ENCODE measurements around the gene GNG12. TPM values are rescaled to one million over a fixed set of nuclear protein-coding genes. Genes with fewer than 3 reads are reported as not detected.

The GNG12 gene
- total and polyA plus RNA-seq, 3 experiments from 2014 or later, result 0.71 to 0.77 TPM; not detected in 1

DNA sequence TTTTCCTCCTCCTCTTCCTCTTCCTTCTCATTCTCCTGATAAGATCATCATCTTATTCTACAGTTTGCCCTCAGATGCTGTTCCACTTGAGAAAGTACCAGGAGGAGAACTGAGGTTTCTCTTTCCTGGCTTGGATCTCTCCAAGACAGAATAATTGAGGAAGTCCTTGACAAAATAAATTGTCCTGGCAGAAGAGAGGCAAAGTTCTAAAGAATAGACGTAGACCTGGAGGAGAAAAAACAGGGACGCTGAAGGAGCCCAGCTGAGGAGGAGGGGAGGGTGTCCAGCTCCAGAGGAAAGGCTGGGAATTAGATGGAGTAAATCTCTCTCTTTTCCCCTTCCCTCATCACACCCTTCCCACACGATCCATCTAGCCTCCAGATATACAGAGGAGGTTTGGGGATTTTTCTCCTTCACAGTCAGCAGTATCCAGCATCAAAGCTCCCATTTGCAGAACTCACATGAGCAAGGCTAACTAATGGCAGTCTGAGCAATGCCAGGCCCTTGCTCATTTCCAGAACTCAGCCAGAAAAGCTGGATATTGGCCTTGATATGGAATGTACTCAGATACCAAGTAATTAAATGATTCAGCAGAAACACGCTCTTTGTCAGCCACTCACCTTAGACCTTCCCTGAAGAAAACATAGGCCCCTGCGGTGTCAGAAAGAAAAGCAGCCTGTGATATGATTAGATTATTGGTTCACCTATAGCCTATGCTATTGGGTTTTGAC, 5.1 kb upstream of the GNG12 start:
- no peak for DNase-seq
- Mint-ChIP-seq H3K4me3 (no peak overlapping the region), H3K27ac (no peak overlapping the region), H3K36me3 (no peaks in the 10 kb centered on the region), H3K9me3 (peaks cover 0 to 2% (median 0%) of the 10 kb centered on the region in 5 donors), H3K4me1 (peaks cover 0 to 12% (median 4%) of the 10 kb centered on the region in 3 donors), H3K27me3 (peaks cover 11 to 57% of the 10 kb centered on the region in 2 donors)
- no peaks in the 10 kb centered on the region for H3K9me3 ChIP-seq (ENCODE audit: low read length)
- CTCF ChIA-PET, result no interaction called here
- POLR2A ChIA-PET, result no interaction called here
- H3K4me3 ChIP-seq (ENCODE audit: low read length), result no peak overlapping the region
- no peaks in the 10 kb centered on the region for H3K36me3 ChIP-seq (ENCODE audit: insufficient read depth, low read length)
- peaks cover 15% of the 10 kb centered on the region for H3K27me3 ChIP-seq (ENCODE audit: insufficient read depth, low read length, poor library complexity, severe bottlenecking)
- H3K27ac ChIP-seq (ENCODE audit: low read depth, low read length), result no peak overlapping the region
- no peaks in the 10 kb centered on the region for H3K4me1 ChIP-seq (ENCODE audit: insufficient read depth, low read length)

DNA sequence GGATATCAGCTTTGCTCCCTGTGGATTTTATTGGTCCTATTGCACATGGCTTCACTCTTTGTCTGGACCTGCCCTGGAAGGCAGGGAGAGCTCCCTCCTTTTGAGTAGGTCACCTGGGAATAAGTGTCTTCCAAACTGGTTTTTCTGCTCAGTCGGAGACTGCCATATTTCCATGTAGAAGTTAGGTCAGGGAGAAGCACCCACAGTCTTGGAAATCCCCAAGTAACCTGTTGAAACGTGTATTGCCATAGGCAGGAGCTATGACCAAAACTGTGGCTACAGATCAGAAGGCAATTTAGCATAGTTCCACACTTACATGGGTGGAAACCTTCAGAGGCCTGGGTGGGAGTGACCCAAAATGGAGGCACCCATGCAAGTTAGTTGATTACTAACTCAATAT, 3.5 kb upstream of the GNG12 start:
- H3K27me3 ChIP-seq (ENCODE audit: insufficient read depth, low read length, poor library complexity, severe bottlenecking), result peaks cover 26% of the 10 kb centered on the region
- Mint-ChIP-seq H3K27me3 (peaks cover 15 to 65% of the 10 kb centered on the region in 2 donors), H3K4me3 (no peak overlapping the region), H3K9me3 (peaks cover 0 to 2% (median 0%) of the 10 kb centered on the region in 5 donors), H3K4me1 (peaks cover 8 to 21% (median 11%) of the 10 kb centered on the region in 3 donors), H3K36me3 (no peaks in the 10 kb centered on the region), H3K27ac (no peak overlapping the region)
- no peak overlapping the region for H3K4me3 ChIP-seq (ENCODE audit: low read length)
- POLR2A ChIA-PET, result no interaction called here
- H3K4me1 ChIP-seq (ENCODE audit: insufficient read depth, low read length), result peaks cover 9% of the 10 kb centered on the region
- H3K36me3 ChIP-seq (ENCODE audit: insufficient read depth, low read length), result no peaks in the 10 kb centered on the region
- H3K9me3 ChIP-seq (ENCODE audit: low read length), result no peaks in the 10 kb centered on the region
- DNase-seq, result no peak
- no peak overlapping the region for H3K27ac ChIP-seq (ENCODE audit: low read depth, low read length)
- CTCF ChIA-PET, result no interaction called here

DNA sequence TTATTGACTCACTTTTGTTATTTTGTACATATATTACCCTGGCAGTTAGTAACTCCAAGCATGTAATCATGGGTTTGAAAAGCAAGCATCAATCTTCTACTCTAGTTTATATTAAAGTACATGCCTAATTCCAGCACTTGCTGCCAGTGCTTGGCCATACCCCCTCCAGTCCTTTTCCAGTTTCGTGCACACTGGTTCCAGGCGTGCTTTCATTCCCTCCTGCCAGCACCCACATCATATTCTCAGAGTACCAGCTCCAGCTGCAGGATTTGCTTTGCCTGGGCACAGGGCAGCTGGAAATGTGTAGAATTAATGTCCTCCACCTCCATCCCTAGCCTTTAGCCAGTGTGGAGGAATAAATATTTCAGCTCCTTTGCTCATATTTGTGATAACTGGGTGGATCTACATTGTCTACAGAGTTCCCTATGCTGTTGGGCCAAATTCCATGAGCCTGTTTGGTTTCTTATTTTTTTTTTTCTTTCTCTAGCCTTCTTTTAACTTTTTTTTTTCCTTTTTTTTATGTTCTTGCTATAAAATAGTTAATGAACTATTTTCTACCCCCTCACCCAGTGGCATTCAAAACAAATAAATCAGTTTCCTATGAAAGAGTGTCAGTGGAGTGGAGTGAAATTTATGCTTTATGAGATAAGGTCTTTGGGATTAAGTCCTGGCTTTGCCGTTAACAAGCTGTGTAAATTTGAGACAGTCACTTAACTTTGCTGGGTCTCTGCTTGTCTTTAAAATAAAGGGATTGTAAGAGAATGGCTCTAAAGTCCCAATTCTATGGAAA, 2.6 kb upstream of the GNG12 start:
- Histone ChIP-seq H3K4me3 (ENCODE audit: low read length) (no peak overlapping the region), H3K9me3 (ENCODE audit: low read length) (no peaks in the 10 kb centered on the region), H3K27me3 (ENCODE audit: insufficient read depth, low read length, poor library complexity, severe bottlenecking) (peaks cover 33% of the 10 kb centered on the region), H3K36me3 (ENCODE audit: insufficient read depth, low read length) (no peaks in the 10 kb centered on the region), H3K27ac (ENCODE audit: low read depth, low read length) (no peak overlapping the region), H3K4me1 (ENCODE audit: insufficient read depth, low read length) (peaks cover 11% of the 10 kb centered on the region)
- POLR2A ChIA-PET, result no interaction called here
- Mint-ChIP-seq H3K27ac (no peak overlapping the region), H3K36me3 (no peaks in the 10 kb centered on the region), H3K4me3 (no peak overlapping the region), H3K9me3 (peaks cover 0 to 2% (median 0%) of the 10 kb centered on the region in 5 donors), H3K4me1 (peaks cover 10 to 24% (median 13%) of the 10 kb centered on the region in 3 donors), H3K27me3 (peaks cover 24 to 70% of the 10 kb centered on the region in 2 donors)
- CTCF ChIA-PET, result no interaction called here
- no peak for DNase-seq

DNA sequence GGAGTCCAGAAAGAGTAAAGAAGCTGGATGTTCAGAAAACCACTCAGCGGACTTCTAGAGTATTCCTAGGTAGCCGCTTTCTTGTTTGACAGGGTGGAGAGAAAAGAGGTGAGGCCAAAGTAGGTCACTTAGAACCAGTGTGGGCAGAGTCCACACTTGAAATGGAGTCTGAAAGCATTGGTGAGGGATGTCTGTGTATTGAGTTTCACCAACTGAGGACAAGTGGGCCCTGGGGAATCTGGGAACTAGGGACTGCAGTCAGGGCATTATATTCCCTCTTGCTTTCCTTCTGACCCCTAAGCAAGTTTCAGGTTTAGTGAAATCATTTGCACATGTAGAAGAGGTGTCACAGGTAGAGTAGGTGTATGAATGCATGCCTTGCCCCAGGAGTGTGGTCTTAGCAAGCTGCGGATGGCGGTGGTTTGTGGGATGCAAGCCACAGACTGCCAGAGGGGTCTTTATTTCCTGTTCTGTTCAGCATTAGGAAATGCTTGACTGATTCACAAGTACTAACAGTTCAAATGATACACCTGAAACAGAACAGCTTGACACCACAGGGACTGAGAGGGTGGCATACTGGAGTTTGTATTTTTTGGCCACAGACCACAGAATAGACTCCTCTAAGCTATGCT, 1.1 kb upstream of the GNG12 start:
- peaks cover 11% of the 10 kb centered on the region for H3K4me1 ChIP-seq (ENCODE audit: insufficient read depth, low read length)
- Mint-ChIP-seq H3K4me3 (peak overlapping the region in 5 of 7 donors; percentile 20 to 66 (median 25)), H3K4me1 (peaks cover 10 to 24% (median 13%) of the 10 kb centered on the region in 3 donors), H3K36me3 (no peaks in the 10 kb centered on the region), H3K27ac (no peak overlapping the region), H3K9me3 (peaks cover 0 to 2% (median 0%) of the 10 kb centered on the region in 5 donors), H3K27me3 (peaks cover 34 to 77% of the 10 kb centered on the region in 2 donors)
- CTCF ChIA-PET, result no interaction called here
- POLR2A ChIA-PET, result no interaction called here
- no peak overlapping the region for H3K27ac ChIP-seq (ENCODE audit: low read depth, low read length)
- no peak for DNase-seq
- H3K4me3 ChIP-seq (ENCODE audit: low read length), result no peak overlapping the region
- no peaks in the 10 kb centered on the region for H3K9me3 ChIP-seq (ENCODE audit: low read length)
- H3K36me3 ChIP-seq (ENCODE audit: insufficient read depth, low read length), result no peaks in the 10 kb centered on the region
- peaks cover 33% of the 10 kb centered on the region for H3K27me3 ChIP-seq (ENCODE audit: insufficient read depth, low read length, poor library complexity, severe bottlenecking)

DNA sequence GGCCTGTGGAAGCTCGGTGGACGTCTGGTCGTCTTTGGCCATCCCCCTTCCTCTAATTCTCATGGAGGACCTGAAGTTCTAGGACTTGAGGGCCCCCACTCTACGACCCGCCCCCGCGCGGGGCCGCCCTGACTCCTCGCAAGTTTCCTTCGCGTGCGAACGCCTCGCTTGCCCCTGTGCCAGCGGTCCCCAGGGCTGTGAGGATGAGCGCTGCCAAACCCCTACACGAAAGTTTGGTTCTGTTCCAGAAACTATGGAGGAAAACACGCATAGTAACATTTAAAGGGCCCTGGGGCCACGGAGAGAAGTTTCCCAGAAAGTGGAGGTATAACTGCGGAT, 304 bp upstream of the GNG12 start:
- H3K27me3 Mint-ChIP-seq, result peaks cover 34 to 78% of the 10 kb centered on the region in 2 donors
- peaks cover 33% of the 10 kb centered on the region for H3K27me3 ChIP-seq (ENCODE audit: insufficient read depth, low read length, poor library complexity, severe bottlenecking)
- no peak overlapping the region for H3K27ac Mint-ChIP-seq
- no peaks in the 10 kb centered on the region for H3K36me3 ChIP-seq (ENCODE audit: insufficient read depth, low read length)
- no peak for DNase-seq
- H3K9me3 Mint-ChIP-seq, result peaks cover 0 to 2% (median 0%) of the 10 kb centered on the region in 5 donors
- no peaks in the 10 kb centered on the region for H3K36me3 Mint-ChIP-seq
- peaks cover 11% of the 10 kb centered on the region for H3K4me1 ChIP-seq (ENCODE audit: insufficient read depth, low read length)
- H3K4me1 Mint-ChIP-seq, result peaks cover 10 to 24% (median 13%) of the 10 kb centered on the region in 3 donors
- no peak overlapping the region for H3K4me3 ChIP-seq (ENCODE audit: low read length)
- no peak overlapping the region for H3K27ac ChIP-seq (ENCODE audit: low read depth, low read length)
- ChIA-PET POLR2A (no interaction called here), CTCF (no interaction called here)
- no peaks in the 10 kb centered on the region for H3K9me3 ChIP-seq (ENCODE audit: low read length)
- peak overlapping the region; percentile 24 to 66 (median 61) for H3K4me3 Mint-ChIP-seq

DNA sequence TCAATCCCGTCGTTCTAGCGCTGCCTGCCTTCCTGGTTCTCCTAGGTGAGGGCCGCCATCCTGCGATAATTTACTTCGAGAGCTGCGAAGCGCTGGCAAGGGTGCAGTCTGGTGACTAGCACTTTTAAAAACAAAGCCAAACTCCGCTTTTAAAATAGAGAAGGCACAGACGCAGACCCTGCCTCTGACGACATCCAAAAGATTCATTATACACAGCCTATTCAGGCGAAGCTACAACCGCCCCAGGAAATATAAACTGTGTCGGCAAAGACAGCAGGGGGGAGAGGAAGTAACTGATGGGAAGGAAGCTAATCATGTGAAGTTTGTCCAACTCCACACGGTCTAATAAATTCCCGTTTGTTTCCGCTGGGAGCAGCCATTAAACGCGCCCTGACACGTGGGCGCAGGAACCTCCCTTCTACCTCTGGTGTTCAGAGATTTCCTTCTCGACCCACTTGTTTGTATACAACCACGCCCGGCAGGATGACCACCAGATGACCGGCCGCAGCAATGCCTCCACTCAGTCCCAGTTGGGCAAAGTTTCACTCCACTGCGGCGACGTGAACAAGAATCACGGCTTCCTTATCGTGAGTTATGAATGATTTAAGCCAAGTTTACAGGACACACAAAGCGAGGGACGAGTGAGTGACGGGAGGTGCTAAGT, 1.3 kb downstream of the GNG12 start:
- H3K4me3 Mint-ChIP-seq, result peak overlapping the region; percentile 49 to 80 (median 73)
- no peak for DNase-seq
- ChIA-PET POLR2A (no interaction called here), CTCF (no interaction called here)
- H3K27ac ChIP-seq (ENCODE audit: low read depth, low read length), result no peak overlapping the region
- H3K4me3 ChIP-seq (ENCODE audit: low read length), result peak overlapping the region; percentile 52
- peaks cover 10 to 24% (median 13%) of the 10 kb centered on the region in 3 donors for H3K4me1 Mint-ChIP-seq
- peak overlapping the region in 1 of 8 donors; percentile 61 for H3K27ac Mint-ChIP-seq
- no peaks in the 10 kb centered on the region for H3K36me3 ChIP-seq (ENCODE audit: insufficient read depth, low read length)
- H3K9me3 Mint-ChIP-seq, result no peaks in the 10 kb centered on the region
- peaks cover 36 to 67% of the 10 kb centered on the region in 2 donors for H3K27me3 Mint-ChIP-seq
- no peaks in the 10 kb centered on the region for H3K9me3 ChIP-seq (ENCODE audit: low read length)
- H3K36me3 Mint-ChIP-seq, result no peaks in the 10 kb centered on the region
- H3K4me1 ChIP-seq (ENCODE audit: insufficient read depth, low read length), result peaks cover 11% of the 10 kb centered on the region
- H3K27me3 ChIP-seq (ENCODE audit: insufficient read depth, low read length, poor library complexity, severe bottlenecking), result peaks cover 33% of the 10 kb centered on the region

DNA sequence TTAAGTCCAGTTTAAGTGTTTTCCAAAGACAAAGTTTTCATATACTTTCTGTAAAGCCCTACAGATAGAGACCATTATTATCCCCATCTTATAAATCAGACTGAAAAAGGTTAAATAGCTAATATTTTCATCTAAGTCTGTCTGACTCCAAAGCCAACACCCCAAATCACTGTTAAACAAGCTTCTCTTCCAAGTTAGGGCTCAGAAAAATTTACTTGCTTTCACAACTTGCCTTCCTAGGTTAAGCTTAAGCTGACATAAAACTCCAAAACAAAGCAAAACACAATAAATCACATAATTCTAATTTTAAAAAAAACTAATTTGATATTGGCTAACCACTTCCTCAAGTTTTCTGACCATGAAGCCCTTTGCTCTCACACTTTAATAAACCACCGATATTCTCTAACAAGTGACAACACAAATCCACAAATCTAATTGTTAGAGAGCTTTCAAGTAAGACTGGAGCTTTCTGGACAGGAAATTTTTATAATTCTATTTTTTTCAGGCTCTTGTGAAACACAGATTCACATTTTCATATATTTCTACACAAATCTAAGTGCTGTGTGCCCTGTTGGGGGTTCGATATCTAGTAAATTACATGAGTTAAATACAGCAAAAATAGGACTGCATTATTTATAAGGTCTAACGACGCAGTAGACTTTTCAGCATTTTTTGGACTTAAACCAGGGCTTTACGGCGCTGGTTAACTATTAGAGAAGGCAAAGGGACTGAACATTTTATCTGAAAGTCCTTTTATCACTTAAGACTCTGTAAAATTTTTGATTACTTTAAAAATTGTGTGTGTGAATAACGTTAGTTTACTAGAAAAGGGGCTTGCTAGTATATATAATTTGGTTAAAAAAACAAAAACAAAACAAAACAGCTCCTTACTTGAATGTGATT, 2.1 kb downstream of the GNG12 start:
- ChIA-PET POLR2A (no interaction called here), CTCF (no interaction called here)
- H3K36me3 Mint-ChIP-seq, result no peaks in the 10 kb centered on the region
- H3K27me3 Mint-ChIP-seq, result peaks cover 36 to 65% of the 10 kb centered on the region in 2 donors
- H3K4me1 Mint-ChIP-seq, result peaks cover 10 to 24% (median 13%) of the 10 kb centered on the region in 3 donors
- no peaks in the 10 kb centered on the region for H3K9me3 ChIP-seq (ENCODE audit: low read length)
- no peaks in the 10 kb centered on the region for H3K9me3 Mint-ChIP-seq
- H3K4me3 Mint-ChIP-seq, result peak overlapping the region in 4 of 7 donors; percentile 58 to 80 (median 76)
- H3K36me3 ChIP-seq (ENCODE audit: insufficient read depth, low read length), result no peaks in the 10 kb centered on the region
- no peak overlapping the region for H3K4me3 ChIP-seq (ENCODE audit: low read length)
- H3K27ac Mint-ChIP-seq, result no peak overlapping the region
- DNase-seq, result no peak
- no peak overlapping the region for H3K27ac ChIP-seq (ENCODE audit: low read depth, low read length)
- peaks cover 11% of the 10 kb centered on the region for H3K4me1 ChIP-seq (ENCODE audit: insufficient read depth, low read length)
- H3K27me3 ChIP-seq (ENCODE audit: insufficient read depth, low read length, poor library complexity, severe bottlenecking), result peaks cover 33% of the 10 kb centered on the region
